Stomach (tissue), 4 donors: ENCODE results near the gene GCK.

Experiments
- CTCF ChIP-seq, 7 experiments: fragments of 450-650 bp in 4 of 7; fragments of 200-600 bp in 3 of 7; sonication (generic) in 3 of 7; IDR thresholded peaks; one replicate each; pipeline ENCODE4 v1.5.1; 2016 to 2019; ENCODE audit warnings: antibody characterized with exemption in 7 of 7, control low read depth in 2 of 7, mild to moderate bottlenecking in 1 of 7
- POLR2A ChIP-seq, 4 donors: fragments of 450-650 bp; IDR thresholded peaks; one replicate each; pipeline ENCODE4 v1.6.1; 2016; ENCODE audit warnings: antibody characterized with exemption in 4 of 4, control low read depth in 2 of 4, mild to moderate bottlenecking in 1 of 4, moderate library complexity in 1 of 4

GRCh38 chr7:44222074-44222473 is 32.8 kb upstream of the GCK start:
- TF ChIP-seq CTCF (IDR thresholded peaks at IDR 0.05) (no peak), POLR2A (IDR thresholded peaks at IDR 0.05) (no peak)
